Cerebellar nuclear complex (tissue), 1 donor: ENCODE results near the gene CCM2L.

ENCODE experiments used
- DNase-seq, 2 experiments: peaks; one replicate each; lab custom pipeline; 2025; lab: John Stamatoyannopoulos, UW

CCM2L gene

DNA sequence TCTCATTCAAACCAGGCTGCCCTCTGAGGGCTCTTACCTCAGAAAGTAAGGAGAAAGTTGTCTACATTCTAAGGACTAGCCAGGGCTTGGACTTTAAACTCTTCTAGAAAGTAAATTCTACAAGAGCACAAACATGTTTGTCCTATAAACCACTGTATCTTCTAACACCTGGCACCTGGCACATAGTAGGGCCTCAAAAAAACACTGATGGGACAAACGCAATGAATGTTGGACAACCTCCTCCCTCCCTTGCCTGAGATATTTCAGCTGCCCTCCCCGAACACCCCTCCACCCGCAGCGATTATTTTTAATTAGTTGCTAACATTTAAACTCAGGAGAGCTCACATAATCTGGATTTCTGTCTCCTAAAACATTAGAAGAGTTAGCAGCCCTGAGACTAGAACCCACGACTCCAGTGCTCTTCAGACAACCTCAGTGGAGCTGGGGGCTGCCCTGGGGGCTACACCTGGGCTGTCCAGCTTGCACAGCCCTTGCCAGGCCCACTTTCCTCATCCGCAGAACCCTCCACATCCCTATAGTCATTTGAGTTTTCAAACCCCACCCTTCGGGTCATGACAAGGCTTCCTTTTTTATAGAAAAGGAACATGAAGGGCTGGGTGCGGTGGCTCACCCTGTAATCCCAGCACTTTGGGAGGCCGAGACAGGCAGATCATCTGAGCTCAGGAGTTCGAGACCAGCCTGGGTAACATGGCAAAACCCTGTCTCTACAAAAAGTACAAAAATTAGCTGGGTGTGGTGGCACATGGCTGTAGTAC, 46.7 kb downstream of the CCM2L start:
- no peak for DNase-seq

- DNase-seq, result no peak
Measured at GRCh38 chr20:32057656-32058184, 47.5 kb downstream of the CCM2L start.

DNA sequence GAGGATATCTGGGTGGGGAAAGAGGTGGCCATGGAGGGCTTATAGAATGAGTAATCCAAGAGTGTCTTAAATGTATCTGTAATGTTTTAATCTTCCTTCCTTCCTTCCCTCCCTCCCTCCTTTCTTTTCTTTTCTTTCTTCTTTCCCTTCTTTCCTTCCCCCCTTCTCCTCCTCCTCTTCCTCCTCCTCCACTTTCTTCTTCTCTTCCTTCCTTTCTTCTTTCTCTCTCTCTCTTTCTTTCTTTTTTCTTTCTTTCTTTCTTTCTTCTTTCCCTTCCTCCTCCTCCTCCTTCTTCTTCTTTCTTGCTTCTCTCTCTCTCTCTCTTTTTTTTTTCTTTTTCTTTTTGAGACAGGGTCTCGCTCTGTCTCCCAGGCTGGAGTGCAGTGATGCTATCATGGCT, 49.0 kb downstream of the CCM2L start:
- DNase-seq, result no peak

GRCh38 chr20:32062776-32063170, 52.5 kb downstream of the CCM2L start:
- no peak for DNase-seq

DNA sequence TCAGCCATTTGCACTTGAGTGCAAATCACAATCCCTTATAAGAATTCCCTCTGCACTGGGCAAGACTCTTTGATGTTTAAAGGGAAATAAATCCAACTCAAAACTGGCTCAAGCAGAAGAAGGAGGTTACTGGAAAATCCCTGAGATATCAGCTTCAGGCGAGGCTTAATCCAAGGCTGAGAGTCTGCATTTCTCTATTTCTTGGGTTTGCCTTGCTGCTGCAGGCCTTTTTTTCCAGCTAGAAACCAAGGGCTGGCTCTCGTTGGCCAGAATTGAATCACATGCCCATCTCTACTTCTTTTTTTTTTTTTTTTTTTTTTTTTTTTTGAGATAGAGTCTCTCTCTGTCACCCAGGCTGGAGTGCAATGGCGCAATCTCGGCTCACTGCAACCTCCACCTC, 53.5 kb downstream of the CCM2L start:
- DNase-seq, result no peak

DNA sequence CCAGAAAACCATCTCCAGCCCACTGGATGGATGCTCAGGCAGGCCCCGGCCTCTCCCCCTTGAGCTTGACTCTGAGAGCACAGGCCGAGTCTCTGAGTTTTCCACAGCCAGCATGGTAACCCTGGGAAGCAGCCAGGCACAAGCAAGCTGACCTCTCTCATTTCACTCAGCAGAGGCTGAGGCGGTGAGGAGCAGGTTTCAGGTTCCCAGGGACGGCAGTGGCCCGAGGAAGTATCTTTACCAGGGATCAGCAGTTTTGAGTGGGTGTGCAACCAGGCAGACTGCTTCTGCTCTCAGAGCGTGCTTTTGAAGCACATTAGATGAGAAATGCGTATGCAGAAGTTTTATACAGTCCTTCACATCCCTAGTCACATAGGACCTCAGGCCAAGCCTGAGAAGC, 54.4 kb downstream of the CCM2L start:
- no peak for DNase-seq

GRCh38 chr20:32067234-32067821, 57.1 kb downstream of the CCM2L start:
- no peak for DNase-seq

- DNase-seq, result no peak
Measured at GRCh38 chr20:32068174-32068573, 57.9 kb downstream of the CCM2L start.

GRCh38 chr20:32069711-32070110, 59.5 kb downstream of the CCM2L start:
- no peak for DNase-seq

DNA sequence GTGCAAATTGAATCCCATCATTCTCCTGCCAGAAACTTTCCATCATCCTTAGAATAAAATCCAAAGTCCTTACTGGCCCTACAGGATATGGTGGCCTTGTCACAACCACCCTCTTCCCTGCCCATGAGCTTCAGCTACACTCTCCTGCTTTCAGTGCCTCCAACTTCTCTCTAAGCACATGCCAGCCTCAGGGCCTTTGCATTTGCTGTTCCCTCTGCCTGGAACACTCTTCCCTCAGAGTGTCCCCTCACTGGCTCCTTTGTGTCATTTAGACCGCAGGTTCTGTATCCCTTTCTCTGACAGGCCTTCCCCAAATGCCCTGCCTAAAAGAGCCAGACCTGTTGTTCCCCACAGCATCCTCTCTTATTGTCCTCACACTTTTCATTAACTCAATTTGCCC, 60.0 kb downstream of the CCM2L start:
- DNase-seq, result no peak

- DNase-seq, result no peak
Measured at GRCh38 chr20:32070690-32071213, 60.5 kb downstream of the CCM2L start.

GRCh38 chr20:32071395-32072167, 61.3 kb downstream of the CCM2L start:
- no peak for DNase-seq

DNA sequence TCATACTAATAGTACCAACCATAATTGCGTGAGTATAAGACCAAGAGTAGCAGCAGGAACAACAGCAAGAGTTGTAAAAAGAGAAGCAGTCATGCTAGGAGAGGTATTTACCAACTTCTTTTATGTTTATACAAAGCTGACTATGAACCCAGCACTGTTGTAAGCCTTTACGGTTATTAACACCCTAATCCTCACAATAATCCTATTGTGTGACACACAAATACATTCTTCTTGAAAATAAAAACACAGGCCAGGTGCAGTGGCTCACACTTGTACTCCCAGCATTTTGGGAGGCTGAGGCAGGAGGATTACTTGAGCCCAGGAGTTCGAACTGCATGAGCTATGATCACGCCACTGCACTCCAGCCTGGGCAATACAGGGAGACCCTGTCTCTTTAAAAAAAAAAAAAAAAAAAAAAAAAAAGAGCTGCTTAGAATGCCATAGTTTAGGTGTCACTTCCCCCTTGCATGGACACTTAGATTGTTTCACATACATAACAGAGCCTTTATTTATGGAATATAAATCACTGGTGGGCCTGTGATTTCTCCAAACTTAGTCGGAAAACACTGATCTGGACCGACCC, 62.0 kb downstream of the CCM2L start:
- no peak for DNase-seq

DNA sequence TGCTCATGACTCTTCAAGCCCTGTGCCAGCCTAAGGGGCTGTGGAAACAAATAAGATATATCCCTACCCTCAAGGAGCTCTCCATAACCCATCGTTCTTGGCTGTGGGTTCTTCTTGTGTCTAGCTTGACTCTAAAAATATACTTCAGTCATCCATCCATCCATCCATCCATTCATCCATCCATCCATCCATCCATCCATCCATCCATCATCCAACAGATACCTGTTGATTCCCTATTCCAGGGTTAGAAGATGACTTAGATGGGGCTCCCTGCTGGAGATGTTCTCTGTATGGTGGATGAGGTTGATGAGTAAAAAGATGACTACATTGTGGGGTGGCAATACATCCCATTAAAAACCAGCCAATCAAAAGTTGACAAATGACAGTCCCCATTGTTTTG, 65.3 kb downstream of the CCM2L start:
- no peak for DNase-seq

GRCh38 chr20:32077190-32077589, 67.0 kb downstream of the CCM2L start:
- DNase-seq, result no peak

GRCh38 chr20:32078322-32078721, 68.1 kb downstream of the CCM2L start:
- no peak for DNase-seq

DNA sequence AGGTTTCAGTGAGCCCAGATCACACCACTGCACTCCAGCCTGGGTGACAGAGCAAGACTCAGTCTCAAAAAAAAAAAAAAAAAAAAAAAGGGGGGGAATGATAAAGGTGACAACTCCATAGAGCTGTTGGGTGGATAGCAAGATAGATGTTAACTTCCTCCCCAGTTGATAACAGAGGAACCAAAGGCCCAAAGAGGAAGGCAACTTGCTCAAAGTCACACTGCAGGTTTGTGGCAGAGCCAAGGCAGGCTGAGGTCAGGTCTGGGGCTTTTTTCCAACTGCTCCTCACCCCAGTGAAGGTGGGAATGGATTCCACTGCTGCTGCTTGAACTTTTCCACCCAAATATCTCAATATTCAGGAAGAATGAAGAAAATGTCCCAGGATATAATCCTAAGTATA, 68.6 kb downstream of the CCM2L start:
- DNase-seq, result no peak

DNA sequence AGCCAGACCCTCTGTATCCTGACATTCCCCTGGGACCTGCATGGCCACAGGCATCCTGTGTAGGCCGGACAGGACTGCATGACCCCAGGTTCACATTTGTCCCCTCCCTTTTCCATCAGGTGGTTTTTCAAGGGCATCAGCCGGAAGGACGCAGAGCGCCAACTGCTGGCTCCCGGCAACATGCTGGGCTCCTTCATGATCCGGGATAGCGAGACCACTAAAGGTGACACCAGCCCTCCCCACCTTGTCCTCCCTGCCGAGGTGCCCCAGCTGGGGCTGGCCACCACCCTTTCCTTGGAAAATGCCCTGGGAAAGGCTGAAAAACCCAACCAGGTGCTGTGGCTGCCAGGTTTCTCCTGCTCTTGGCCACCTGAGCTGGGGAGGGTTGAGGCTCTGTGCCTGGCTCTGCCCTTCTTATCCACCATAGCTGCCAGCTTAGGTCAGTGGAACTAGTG, 69.4 kb downstream of the CCM2L start:
- no peak for DNase-seq

DNA sequence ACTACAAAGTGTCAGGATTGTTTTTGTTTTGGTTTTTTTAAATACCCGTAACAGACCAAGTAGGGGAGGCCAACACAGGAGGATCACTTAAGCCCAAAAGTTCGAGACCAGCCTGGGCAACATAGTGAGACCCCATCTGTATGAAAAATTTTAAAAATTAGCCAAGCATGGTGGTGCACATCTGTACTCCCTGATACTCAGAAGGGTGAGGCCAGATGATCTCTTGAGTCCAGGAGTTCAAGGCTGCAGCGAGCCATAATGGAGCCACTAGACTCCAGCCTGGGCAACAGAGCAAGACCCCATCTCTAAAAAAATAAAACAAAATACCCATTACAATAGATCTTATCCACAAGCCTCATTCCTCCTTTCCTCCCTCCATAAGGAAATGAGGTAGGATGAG, 70.5 kb downstream of the CCM2L start:
- DNase-seq, result no peak
